ENCODE data around the gene TENM3. TPM values are rescaled to one million over a fixed set of nuclear protein-coding genes. Genes with fewer than 3 reads are reported as not detected.

The TENM3 gene
- total RNA-seq, 1 experiment from 2014 or later = 71.0 TPM

GRCh38 chr4:182478475-182478874, 235.3 kb downstream of the TENM3 start:
- Mint-ChIP-seq H3K4me3 (no peak overlapping the region), H3K4me1 (peaks cover 27% of the 10 kb centered on the region), H3K27me3 (ENCODE audit: low read depth) (no peaks in the 10 kb centered on the region), H3K36me3 (no peaks in the 10 kb centered on the region), H3K9me3 (no peaks in the 10 kb centered on the region), H3K27ac (no peak overlapping the region)
- TF ChIP-seq ZNF423 (CRISPR knock-in tag; IDR thresholded peaks at IDR 0.05) (no peak), SMAD4 (CRISPR knock-in tag; IDR thresholded peaks at IDR 0.05) (no peak), CTCF (IDR thresholded peaks at IDR 0.05) (peak; percentile 57), ZNF232 (CRISPR knock-in tag; IDR thresholded peaks at IDR 0.05) (no peak), IRF2 (CRISPR knock-in tag; IDR thresholded peaks at IDR 0.05; ENCODE audit: borderline replicate concordance, low read depth) (no peak), PREB (CRISPR knock-in tag; IDR thresholded peaks at IDR 0.05; ENCODE audit: borderline replicate concordance) (no peak)
- CTCF ChIA-PET = no interaction called here
- DNase-seq (ENCODE audit: low spot score) (no peak), ATAC-seq (0 out of 2 replicates have a peak, but pooled peaks have one; percentile 22)
- POLR2A ChIA-PET = no interaction called here

GRCh38 chr4:182483685-182484084, 240.5 kb downstream of the TENM3 start:
- Mint-ChIP-seq H3K27me3 (ENCODE audit: low read depth) (no peaks in the 10 kb centered on the region), H3K27ac (peak overlapping the region; percentile 22), H3K4me3 (no peak overlapping the region), H3K4me1 (peaks cover 28% of the 10 kb centered on the region), H3K9me3 (peaks cover 29% of the 10 kb centered on the region), H3K36me3 (peaks cover 29% of the 10 kb centered on the region)
- CTCF ChIA-PET = no interaction called here
- no peak for TF ChIP-seq ZNF281 (CRISPR knock-in tag; IDR thresholded peaks at IDR 0.05)
- no peak for TF ChIP-seq AFF4 (CRISPR knock-in tag; IDR thresholded peaks at IDR 0.05; ENCODE audit: borderline replicate concordance)
- TF ChIP-seq TEAD1 (CRISPR knock-in tag; IDR thresholded peaks at IDR 0.05) = no peak
- TF ChIP-seq, protein P1, sequence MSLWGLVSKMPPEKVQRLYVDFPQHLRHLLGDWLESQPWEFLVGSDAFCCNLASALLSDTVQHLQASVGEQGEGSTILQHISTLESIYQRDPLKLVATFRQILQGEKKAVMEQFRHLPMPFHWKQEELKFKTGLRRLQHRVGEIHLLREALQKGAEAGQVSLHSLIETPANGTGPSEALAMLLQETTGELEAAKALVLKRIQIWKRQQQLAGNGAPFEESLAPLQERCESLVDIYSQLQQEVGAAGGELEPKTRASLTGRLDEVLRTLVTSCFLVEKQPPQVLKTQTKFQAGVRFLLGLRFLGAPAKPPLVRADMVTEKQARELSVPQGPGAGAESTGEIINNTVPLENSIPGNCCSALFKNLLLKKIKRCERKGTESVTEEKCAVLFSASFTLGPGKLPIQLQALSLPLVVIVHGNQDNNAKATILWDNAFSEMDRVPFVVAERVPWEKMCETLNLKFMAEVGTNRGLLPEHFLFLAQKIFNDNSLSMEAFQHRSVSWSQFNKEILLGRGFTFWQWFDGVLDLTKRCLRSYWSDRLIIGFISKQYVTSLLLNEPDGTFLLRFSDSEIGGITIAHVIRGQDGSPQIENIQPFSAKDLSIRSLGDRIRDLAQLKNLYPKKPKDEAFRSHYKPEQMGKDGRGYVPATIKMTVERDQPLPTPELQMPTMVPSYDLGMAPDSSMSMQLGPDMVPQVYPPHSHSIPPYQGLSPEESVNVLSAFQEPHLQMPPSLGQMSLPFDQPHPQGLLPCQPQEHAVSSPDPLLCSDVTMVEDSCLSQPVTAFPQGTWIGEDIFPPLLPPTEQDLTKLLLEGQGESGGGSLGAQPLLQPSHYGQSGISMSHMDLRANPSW (CRISPR knock-in tag; conservative IDR thresholded peaks at IDR 0.05; ENCODE audit: low read depth) = no peak
- TF ChIP-seq ZNF425 (CRISPR knock-in tag; conservative IDR thresholded peaks at IDR 0.05) = no peak
- TF ChIP-seq, protein P2, sequence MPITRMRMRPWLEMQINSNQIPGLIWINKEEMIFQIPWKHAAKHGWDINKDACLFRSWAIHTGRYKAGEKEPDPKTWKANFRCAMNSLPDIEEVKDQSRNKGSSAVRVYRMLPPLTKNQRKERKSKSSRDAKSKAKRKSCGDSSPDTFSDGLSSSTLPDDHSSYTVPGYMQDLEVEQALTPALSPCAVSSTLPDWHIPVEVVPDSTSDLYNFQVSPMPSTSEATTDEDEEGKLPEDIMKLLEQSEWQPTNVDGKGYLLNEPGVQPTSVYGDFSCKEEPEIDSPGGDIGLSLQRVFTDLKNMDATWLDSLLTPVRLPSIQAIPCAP (CRISPR knock-in tag; IDR thresholded peaks at IDR 0.05) = no peak
- POLR2A ChIA-PET = no interaction called here
- DNase-seq (ENCODE audit: low spot score) (no peak), ATAC-seq (peak; percentile 71)
